ENCODE measurements around the gene SLC2A14.
"Not testable (repeated sequence)": the region's sequence is repeated elsewhere in the genome, so short reads cannot be mapped to it uniquely, and the experiment has no call there.

Gene SLC2A14

DNA sequence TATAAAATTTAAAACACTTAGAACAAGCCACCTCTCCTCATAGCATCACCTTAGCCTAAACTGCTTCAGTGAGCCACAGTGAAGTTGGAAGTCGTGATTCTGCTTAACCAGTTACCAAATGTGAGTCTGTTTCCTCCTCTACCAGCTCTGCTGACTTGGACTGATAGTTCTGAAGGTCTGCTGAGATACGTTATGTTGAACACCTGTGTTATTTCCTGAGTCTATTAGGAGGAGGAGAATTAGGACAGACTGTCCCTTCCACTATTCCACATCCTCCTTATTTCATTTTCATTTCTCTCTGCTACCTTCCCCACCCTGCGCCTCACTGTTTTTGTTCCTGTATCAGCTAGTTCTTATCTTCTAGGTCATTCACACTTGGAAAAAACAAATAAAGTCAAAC is 2.4 kb downstream of the SLC2A14 start:
- DNase-seq (ENCODE audit: low read depth in 1 of 2, low spot score in 1 of 2): no peak

DNA sequence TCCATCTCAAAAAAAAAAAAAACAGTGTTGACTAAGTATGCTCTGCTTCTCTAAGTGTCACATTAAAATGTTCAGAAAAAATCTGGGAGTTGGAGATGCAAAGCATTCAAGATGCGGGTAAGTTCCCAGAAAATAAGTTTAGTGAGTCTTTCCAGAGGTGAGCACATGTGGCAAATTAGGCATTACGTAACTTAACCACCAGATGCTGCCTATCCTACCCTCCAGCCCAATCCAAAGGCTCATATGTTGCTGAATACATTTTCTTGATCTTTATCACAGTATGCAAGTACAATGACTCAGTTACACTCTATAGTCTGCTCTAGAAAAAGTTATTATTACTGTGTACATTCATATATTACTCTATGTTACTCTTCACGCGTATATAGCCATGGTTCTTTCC is 3.6 kb downstream of the SLC2A14 start:
- DNase-seq (ENCODE audit: low read depth in 1 of 2, low spot score in 1 of 2): no peak

DNA sequence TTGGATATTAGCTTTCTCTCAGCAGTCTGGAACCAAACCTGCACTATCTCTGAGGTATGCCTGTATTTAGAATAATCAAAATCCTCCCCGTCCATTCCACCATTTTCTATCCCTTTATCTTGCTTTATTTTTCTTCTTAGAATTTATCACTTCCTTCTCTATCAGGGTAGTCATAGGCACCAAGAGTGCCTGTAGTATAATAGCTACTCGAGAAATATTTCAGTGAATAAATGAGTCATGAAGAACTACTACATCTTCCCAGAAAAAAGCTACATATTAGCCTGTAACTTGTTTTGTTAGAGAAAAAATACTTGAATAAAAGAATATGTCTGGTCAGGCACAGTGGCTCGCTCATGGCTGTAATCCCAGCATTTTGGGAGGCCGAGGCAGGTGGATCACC is 4.3 kb downstream of the SLC2A14 start:
- no peak for DNase-seq (ENCODE audit: low read depth in 1 of 2, low spot score in 1 of 2)

DNA sequence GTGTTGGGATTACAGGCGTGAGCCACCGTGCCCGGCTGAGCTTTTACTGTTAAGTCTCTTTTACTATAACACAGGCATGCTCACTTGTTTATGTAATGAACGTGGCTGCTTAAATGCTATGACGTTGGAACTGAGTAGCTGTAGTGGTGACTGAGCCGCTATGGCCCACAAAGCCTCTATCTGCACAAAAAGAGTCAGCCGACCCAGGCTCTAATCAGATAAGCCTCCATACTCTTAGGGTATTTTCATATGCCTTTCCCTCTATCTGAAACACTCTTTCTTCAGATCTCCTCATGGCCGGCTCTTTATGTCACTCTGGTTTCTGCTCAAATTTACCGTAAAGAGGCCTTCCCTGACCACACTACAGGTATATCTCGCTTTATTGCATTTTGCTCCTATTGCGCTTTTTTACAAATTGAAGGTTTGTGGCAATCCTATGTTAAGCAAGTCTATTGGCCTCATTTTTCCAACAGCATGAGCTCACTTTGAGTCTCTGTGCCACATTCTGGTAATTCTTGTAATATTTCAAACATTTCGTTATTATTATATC is 8.0 kb downstream of the SLC2A14 start:
- no peak for DNase-seq (ENCODE audit: low read depth in 1 of 2, low spot score in 1 of 2)

DNA sequence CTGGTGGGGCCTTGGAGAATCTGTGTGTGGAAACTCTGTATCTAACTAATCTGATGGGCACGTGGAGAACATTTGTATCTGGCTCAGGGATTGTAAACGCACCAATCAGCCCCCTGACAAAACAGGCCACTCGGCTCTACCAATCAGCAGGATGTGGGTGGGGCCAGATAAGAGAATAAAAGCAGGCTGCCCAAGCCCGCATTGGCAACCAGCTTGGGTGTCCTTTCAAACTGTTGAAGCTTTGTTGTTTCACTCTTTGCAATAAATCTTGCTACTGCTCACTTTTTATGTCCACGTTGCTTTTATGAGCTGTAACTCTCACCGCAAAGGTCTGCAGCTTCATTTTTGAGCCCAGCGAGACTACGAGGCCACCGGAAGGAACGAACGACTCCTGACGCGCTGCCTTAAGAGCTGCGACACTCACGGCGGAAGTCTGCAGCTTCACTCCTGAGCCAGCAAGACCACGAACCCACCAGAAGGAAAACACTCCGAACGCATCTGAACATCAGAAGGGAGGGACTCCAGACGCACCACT is 9.8 kb downstream of the SLC2A14 start:
- not testable (repeated sequence) for DNase-seq (ENCODE audit: low read depth in 1 of 2, low spot score in 1 of 2)

DNA sequence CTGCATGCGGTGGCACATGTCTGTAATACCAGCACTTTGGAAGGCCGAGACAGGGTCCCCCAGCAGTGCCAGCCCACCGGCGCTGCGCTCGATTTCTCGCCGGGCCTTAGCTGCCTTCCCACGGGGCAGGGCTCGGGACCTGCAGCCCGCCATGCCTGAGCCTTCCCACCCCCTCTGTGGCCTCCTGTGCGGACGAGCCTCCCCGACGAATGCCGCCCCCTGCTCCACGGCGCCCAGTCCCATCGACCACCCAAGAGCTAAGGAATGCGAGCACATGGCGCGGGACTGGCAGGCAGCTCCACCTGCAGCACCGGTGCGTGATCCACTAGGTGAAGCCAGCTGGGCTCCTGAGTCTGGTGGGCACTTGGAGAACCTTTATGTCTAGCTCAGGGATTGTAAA is 10.4 kb downstream of the SLC2A14 start:
- not testable (repeated sequence) for DNase-seq (ENCODE audit: low read depth in 1 of 2, low spot score in 1 of 2)

DNA sequence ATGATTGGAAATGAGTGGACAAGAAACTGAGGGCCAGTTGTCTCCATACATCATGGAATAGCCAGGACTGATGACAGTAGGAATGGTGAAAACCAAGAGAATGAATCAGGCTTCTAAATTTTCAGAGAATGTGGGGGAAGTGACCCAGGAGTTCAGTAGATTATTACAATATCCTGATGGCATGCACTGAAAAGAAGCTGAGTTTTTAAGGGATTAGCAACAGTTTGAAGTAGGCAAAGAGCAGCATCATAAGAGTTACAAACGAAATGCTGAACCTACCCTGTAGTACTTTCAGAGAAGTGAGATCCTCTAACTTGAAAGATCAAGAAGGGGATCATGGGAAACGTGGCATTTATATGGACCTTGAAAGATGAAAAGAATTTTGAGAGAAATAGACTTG is 13.2 kb downstream of the SLC2A14 start:
- DNase-seq (ENCODE audit: low read depth in 1 of 2, low spot score in 1 of 2): no peak

DNA sequence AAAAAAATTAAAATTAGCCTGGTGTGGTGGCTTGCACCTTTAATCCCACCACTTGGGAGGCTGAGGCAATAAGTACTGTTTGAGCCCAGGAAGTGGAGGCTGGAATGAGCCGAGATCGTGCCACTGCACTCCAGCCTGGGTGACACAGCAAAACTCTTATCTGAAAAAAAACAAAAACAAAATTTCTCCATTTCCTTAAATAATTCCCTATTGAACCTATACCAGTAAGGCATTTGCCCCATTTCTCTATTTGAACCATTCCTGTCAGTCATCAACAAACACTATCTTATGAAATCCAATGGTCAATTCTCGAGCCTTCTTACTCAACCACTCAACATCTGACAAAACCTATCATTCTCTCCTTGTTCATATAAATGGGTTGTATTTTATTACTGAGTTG is 14.7 kb downstream of the SLC2A14 start:
- DNase-seq (ENCODE audit: low read depth in 1 of 2, low spot score in 1 of 2): no peak

DNA sequence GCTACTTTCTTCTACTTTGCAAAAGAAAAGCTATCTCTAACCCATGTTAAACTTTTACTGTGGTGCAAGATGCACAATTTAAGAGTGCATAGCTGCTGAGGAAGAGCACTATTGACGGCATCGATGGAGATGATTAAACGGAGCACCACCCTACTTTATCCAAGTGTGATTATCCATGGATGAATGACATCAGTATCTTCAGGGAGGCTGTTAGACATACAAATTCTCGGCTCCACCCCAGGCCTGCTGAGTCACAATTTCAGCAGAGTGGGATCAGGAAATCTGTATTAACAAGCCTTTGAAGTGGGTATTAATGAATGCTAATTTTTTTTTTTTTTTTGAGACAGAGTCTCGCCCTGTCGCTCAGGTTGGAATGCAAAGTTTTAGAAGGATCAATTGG is 16.2 kb downstream of the SLC2A14 start:
- DNase-seq (ENCODE audit: low read depth in 1 of 2, low spot score in 1 of 2): no peak

DNA sequence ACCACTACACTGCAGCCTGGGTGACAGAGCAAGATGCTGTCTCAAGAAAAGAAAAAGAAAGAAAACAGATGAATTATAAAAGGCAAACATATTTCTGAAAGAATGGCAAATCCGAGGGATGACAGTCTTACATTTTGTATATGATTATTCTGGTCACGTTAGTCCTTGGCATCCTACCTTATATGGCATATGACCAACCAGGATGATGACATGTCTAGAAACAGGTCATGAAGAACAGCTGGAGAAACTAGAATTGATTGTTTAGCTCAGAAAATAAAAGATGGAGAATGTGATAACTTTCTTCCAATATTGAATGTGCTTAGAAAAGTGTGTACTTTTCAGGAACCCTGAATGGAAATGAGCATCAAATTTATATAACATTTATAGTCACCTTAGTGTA is 19.2 kb downstream of the SLC2A14 start:
- no peak for DNase-seq (ENCODE audit: low read depth in 1 of 2, low spot score in 1 of 2)

DNA sequence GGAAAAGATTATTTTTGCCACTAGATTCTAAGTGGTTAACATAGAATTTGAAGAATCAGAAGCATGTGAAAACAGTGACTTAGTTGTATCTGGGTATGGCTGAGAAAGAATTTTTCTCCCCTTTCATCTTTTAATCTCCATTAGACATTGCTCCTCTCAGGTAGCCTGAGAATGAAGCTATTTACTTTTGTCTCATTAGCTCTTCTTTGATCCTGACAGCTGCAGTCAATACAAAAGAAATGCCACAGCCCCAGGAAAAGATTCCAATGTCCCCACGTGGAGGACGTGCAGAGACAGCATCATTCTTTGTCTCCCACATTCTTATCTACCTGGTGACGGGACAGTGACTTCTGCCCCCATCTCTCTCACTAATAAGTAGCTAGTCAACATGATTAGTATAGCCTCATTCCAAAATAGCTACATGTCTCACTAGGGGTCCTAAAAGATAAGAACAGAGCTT is 21.1 kb downstream of the SLC2A14 start:
- not testable (repeated sequence) for DNase-seq (ENCODE audit: low read depth in 1 of 2, low spot score in 1 of 2)

DNA sequence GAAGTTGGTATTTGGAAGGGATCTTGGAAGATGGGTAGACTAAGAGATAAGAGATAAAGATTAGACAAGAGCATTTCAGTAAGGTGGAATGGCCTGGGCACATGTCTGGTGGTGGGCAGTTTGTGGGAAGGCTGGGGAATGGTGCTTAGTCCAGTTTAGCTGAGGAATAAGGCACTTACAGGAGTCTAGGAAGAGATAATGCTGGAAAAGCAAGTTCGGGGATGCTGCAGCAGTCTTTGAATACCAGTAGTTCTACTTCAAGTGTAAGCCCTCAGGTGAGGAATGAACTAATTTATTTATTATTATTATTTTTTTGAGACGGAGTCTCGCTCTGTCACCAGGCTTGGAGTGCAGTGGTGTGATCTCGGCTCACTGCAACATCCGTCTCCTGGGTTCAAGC is 22.6 kb downstream of the SLC2A14 start:
- DNase-seq (ENCODE audit: low read depth in 1 of 2, low spot score in 1 of 2): not testable (repeated sequence)

DNA sequence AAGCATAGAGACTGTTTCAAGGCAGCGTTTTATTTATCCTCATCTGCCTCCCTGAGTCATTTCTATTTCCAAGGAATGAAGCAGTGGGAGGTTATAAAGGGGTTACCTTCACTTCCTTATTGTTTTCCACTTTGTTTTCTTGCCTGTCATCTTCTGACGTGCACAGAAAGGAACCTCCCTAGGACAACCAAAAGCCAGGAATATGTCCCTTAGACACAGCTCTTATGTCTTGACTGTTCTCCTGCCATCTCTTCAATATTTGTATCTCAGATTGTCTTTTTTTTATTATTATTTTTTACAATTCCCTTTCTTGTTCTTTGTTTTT is 24.7 kb downstream of the SLC2A14 start:
- DNase-seq (ENCODE audit: low read depth in 1 of 2, low spot score in 1 of 2): not testable (repeated sequence)

DNA sequence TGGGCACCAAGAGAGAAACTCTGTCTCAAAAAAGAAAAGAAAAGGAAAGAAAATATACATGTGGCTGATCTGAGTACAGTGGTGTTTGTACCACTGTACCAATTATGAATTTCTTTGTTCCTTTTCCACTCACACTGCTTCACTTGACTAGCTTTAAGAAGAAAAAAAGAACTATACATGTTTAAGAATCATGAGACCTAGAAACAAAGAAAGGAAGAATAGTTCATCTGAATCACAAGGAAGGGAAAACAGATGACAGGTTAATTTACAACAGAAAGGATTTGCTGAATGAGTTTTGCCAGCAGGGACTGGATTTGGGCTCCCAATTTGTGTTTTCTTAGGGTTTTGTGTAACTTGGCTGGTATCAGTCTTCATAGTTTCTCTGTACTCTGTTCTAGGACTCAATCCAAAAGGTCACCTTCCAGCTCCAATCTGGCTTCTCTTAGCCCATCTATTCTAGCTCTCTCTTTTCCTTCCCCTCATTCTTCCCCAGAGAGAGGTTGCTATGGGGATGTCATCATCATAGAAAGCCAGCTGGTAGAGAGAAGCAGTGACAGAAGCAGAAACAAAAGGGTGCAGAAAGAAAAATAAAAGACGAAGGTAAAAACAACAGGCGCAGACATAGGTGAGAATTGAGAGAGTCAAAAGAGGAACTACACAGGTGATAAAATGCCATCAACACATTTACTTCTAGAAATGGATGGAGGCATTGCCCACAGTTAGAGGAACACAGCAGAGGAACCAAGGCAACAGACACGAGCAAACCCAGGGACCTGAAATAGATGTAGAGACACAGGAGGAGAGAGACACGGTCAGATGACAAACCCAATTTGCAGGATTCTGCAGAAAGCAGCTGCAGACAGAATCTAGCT is 25.3 kb downstream of the SLC2A14 start:
- not testable (repeated sequence) for DNase-seq (ENCODE audit: low read depth in 1 of 2, low spot score in 1 of 2)

DNA sequence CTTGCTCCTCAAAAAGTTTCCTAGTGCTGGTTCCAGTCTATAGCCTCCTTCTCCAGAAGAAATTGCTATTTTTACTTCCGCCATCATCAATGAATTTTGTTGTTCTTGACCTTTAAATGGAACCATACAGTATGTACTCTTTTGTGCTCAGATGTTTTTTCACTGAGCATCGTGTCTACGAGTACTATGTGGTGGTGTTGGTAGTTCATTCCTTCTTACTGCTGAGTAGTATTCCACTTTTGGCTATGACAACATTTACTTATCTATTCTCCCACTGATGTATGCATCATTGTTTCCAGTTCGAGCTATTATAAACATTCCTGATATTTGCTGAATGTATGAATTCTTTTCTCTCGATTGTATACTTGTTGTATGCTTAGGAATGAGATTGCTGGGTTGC is 28.6 kb downstream of the SLC2A14 start:
- DNase-seq (ENCODE audit: low read depth in 1 of 2, low spot score in 1 of 2): no peak

DNA sequence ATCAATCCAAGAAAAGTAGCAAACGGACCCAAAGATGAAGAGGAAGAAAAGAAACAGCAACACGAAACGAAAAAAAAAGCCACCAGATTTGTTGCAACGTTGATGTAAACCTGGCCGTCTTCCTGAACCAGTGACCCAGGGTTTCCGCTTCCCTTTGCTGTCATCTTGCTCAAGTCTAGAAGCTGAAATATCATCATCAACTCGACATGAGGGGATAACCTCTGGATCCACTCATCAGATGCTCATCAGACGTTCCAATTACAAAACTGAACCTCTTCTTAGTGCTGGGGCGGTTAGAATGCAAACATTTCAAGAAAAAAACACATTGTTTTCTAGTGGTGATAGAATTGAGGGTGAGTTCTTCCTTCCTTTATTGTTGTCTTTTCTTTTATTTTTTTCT is 29.1 kb downstream of the SLC2A14 start:
- DNase-seq (ENCODE audit: low read depth in 1 of 2, low spot score in 1 of 2): not testable (repeated sequence)

DNA sequence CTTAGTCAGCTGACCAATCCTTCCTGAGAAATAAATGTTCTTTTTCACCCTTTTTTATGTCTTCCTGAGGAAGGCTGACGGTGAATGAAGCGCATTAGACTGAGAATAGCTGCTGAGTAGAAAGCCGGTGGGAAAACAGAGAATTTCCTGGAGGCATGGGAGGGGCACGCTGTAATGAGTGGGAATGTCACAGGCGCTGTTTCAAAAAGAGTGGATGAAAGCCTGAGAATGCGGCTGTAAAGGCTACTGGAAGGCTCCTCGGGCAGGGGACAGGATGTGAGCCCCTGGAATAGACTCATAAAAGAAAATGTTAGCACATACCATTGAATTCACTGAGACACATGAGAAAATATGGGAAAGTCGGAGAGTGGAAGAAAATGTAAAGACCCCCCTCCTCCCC is 29.6 kb downstream of the SLC2A14 start:
- DNase-seq (ENCODE audit: low read depth in 1 of 2, low spot score in 1 of 2): not testable (repeated sequence)

DNA sequence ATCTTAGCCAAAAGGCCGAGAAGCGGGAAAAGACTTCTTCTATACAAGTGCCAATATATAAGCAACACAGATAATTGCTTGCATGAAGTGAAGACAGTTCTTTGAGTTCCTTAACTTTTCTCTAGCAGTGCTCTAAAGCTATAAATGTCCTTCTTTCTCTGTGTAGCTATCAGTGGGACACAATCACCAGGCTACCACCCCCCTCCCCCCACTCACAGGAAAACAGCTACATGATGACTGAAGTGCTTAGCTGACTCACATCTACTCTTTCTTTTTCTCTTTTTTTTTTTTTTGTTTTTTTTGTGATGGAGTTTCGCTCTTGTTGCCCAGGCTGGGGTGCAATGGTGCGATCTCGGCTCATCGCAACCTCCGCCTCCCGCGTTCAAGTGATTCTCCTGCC is 30.3 kb downstream of the SLC2A14 start:
- not testable (repeated sequence) for DNase-seq (ENCODE audit: low read depth in 1 of 2, low spot score in 1 of 2)

DNA sequence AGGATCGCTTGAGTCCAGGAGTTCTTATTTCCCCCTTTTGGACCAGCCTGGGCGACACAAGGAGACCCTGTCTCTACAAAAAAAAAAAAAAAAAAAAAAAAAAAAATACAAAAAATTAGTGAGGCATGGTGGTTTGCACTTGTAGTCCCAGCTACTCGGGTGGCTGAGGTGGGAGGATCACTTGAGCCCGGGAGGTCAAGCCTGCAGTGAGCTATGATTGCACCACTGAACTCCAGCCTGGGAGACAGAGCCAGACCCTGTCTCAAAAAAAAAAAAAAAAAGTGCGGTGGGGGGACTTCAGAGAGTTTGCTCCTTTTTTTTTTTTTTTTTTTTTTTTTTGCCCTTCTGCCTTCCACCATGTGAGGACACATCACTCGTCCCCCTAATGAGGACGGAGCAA is 32.9 kb downstream of the SLC2A14 start:
- DNase-seq (ENCODE audit: low read depth in 1 of 2, low spot score in 1 of 2): not testable (repeated sequence)

DNA sequence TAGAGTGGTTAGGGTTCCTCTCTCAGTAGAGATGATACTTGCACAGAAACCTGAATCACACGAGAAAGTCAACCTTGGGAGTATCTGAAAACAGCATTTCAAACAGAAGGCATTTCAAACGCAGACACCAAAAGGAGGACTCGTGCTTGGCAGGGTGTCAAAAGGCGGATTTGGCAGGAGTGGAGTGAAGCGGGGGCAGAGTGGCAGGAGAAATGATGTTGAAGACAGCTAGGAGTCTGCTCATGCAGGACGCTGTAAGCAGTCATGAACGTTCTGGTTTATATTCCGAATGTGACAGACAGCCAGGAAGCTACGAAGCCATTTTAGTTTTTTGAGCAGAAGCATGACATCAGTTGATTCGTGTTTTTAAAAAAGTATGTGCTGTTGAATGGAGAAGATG is 33.5 kb downstream of the SLC2A14 start:
- not testable (repeated sequence) for DNase-seq (ENCODE audit: low read depth in 1 of 2, low spot score in 1 of 2)

DNA sequence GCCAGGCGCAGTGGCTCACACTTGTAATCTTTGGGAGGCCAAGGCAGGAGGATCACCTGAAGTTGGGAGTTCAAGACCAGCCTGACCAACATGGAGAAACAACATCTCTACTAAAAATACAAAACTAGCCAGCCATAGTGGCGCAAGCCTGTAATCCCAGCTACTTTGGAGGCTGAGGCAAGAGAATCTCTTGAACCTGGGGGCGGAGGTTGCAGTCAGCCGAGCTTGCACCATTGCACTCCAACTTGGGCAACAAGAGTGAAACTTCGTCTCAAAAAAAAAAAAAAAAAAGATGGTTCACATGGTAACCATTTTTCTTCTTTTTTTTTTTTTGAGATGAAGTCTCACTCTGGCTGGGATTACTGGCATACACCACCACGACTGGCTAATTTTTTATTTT is 35.3 kb downstream of the SLC2A14 start:
- no peak for DNase-seq (ENCODE audit: low read depth in 1 of 2, low spot score in 1 of 2)

DNA sequence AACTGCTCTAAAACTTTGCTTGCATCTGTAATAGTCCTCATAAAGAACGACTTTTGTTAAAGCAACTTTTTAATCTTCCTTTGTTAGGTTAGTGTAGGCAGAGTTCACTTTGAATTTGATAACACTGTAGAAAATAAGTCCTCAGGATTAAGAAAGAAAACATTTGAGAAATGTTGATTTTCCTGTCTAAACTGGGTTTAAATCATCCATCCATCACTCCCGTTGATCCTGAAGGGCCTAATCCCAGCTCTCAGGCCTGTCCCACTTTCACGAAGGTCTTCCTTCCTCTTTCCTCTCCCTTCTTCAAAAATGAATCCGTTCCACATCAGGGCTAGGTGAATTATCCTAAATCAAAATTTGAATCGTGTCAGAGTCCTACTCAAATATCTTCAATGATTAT is 36.9 kb downstream of the SLC2A14 start:
- DNase-seq (ENCODE audit: low read depth in 1 of 2, low spot score in 1 of 2): no peak

DNA sequence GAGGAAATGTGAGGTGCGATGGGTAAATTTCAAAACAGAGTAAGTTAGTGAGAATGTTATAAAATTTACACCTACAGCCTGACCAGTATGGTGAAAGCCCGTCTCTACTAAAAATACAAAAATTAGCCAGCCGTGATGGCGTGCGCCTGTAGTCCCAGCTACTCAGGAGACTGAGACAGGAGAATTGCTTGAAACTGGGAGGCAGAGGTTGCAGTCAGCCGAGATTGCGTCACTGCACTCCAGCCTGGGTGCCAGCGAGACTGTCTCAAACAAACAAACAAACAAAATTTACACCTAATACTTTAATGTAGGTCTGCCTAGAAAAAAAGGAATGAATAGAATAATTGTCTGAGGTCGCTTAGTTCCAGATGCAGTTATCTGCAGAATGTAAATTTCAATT is 37.6 kb downstream of the SLC2A14 start:
- no peak for DNase-seq (ENCODE audit: low read depth in 1 of 2, low spot score in 1 of 2)

Data from activated T-helper 1 cell treated with anti-CD3 and anti-CD28 coated beads, Interleukin-2, amount 50 U/mL, for 16 hours (primary cell).